22Rv1 (cell line): ENCODE data around the gene TTF2.

Source experiments
- H3K27ac ChIP-seq: fragments of 450-650 bp; 2 replicates; pipeline ENCODE4 v1.5.1; 2017
- ZFX ChIP-seq: fragments of 450-650 bp; IDR thresholded peaks from 2 replicates; pipeline ENCODE4 v1.6.1; 2017; ENCODE audit warnings: antibody characterized with exemption, borderline replicate concordance
- TF ChIP-seq, protein P1 (sequence below): fragments of 450-650 bp; IDR thresholded peaks from 2 replicates; pipeline ENCODE4 v1.5.1; 2017; ENCODE audit warnings: mild to moderate bottlenecking

Gene TTF2

DNA sequence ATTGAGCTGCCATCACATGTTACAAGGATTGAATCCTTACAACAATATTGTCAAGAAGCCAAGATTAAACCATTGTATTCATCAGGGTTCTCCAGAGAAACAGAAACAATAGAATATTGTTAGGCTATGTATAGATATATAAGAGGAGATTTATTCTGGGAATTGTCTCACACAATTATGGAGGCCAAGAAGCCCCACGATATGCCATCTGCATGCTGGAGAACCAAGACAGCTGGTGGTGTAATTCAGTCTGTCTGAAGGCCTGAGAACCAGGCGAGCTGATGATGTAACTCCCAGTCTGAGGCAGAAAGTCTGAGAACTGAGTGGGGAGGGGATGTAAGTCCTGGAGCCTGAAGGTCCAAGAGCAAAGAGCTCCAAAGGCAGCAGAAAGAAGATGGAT is 14.5 kb upstream of the TTF2 start:
- H3K27ac ChIP-seq = no peak overlapping the region
- TF ChIP-seq ZFX = no peak
- TF ChIP-seq, protein P1, sequence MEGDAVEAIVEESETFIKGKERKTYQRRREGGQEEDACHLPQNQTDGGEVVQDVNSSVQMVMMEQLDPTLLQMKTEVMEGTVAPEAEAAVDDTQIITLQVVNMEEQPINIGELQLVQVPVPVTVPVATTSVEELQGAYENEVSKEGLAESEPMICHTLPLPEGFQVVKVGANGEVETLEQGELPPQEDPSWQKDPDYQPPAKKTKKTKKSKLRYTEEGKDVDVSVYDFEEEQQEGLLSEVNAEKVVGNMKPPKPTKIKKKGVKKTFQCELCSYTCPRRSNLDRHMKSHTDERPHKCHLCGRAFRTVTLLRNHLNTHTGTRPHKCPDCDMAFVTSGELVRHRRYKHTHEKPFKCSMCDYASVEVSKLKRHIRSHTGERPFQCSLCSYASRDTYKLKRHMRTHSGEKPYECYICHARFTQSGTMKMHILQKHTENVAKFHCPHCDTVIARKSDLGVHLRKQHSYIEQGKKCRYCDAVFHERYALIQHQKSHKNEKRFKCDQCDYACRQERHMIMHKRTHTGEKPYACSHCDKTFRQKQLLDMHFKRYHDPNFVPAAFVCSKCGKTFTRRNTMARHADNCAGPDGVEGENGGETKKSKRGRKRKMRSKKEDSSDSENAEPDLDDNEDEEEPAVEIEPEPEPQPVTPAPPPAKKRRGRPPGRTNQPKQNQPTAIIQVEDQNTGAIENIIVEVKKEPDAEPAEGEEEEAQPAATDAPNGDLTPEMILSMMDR = no peak

DNA sequence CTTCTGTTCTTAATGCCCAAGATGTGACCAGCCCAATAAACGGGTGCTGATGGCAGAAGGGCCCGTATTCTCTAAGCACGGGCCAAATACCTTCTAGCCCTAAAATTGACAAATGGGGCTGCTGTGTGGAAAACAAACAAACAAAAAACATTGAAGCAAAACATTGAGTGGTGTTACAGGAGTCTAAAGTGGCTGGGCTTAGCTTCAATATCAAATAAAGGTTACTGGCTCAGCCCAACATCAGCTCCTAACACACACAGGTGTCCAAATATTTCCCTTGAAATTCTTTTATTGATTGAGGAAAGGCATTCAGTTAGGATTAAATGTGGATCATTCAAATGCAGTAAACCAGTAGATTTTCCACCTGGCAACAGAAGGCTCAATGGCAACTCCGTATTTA is 13.3 kb upstream of the TTF2 start:
- no peak overlapping the region for H3K27ac ChIP-seq
- TF ChIP-seq, protein P1 = no peak
- TF ChIP-seq ZFX = no peak

DNA sequence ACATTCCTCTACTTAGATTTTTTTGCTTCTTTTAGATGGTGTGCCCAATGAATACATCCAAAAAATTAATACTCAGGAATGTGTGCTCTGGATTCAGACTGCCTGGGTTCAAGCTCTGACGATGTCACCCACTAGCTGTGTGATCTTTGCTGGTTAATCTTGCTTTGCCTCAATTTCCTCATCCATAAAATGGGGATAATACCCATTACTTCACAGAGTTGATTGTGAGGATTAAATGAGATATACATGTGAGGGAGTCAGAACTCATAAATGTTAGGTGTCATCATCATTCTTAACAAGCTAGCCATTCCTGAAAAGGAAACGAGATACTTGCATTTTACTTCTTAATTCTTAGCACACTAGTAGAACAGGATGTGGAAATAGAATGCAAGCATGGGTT is 12.9 kb upstream of the TTF2 start:
- TF ChIP-seq ZFX = no peak
- TF ChIP-seq, protein P1 = no peak
- H3K27ac ChIP-seq = no peak overlapping the region

DNA sequence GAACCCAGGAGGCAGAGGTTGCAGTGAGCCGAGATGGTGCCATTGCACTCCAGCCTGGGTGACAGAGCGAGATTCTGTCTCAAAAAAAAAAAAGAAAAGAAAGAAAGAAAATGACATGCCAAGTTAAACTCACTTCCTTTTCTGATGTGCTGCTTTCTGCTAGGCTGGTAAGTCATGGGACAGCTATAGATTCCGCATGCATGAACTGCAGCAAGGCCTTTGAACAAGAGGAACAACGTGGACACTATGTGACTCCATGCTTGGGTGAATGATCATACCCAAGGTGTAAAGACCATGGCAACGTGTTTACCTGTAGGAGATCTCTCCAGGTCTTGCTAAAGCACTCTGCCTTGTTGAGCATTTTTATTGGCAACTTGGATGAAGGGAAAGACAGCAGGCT is 10.3 kb upstream of the TTF2 start:
- no peak overlapping the region for H3K27ac ChIP-seq
- TF ChIP-seq ZFX = no peak
- TF ChIP-seq, protein P1 = no peak

DNA sequence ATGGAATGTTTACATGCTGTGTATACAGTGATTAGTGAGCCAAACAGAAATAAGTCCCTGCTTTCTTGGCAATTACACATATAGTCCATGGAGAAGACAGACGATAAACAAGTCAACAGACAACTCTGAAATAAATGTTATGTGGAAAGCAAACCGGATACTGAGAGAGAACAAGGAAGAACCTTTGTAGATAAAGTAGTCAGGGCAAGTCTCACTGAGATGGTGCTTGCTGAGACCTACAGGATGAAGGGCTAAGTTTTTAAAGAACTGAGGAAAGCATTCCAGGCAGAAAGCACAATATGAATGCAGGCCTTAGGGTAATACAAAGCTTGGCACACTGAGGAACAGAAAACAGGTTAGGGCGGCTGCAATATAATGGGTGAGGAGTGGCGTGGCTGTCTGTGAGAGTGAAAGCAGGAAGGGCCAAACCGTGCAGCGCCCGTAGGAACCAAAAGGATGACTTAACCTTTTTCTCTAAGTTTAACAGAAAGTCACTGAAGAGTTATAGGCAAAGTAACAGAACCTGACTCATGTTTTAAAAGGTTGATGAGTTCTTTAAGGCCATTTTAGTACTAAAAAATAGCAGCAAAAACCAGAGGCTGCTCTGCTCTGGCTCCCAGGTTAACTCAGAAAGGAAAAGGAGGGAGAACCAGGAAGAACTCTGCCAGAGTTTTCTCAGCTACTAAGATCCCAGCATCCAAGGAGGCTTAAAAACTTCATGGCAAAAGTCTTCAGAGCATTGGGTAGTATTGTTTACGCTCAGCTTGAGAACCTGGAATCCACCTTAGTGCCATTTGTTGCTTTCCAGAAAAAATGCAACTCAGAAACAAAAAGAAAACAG is 8.7 kb upstream of the TTF2 start:
- TF ChIP-seq, protein P1 = no peak
- no peak for TF ChIP-seq ZFX
- H3K27ac ChIP-seq = no peak overlapping the region

DNA sequence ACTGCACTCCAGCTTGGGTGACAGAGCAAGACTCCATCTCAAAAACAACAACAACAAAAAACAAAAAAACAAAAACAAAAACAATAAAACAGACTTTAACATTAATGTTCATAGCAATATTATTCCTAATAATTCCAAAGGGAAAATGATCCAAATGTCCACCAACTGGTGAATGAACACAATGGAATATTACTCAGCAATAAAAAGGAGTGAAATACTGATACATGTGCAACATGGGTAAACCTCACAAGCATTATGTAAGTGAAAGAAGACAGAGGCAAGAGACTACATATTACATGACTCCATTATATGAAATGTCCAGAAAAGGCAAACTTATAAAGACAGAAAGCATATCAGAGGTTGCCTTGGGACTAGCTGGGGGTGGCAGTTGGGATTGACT is 6.1 kb upstream of the TTF2 start:
- TF ChIP-seq ZFX = no peak
- H3K27ac ChIP-seq = no peak overlapping the region

DNA sequence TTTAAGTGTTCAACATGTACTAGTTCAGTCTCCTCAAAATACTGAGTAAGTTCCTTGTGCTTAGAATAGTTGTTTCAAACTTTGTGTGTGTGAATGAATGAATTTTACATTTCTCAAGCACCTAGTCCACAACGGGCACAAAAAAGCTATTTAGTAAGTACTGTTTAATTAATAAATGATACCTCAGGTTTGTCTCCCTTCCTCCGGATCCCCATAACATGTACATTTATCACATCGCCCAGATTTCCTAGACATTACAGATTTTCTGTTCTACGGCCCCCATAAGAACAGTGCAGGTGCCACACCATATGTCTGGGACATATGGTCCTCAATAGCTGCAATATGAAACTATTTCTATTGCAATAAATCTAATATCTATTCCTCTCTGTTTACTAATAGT is 1.3 kb upstream of the TTF2 start:
- TF ChIP-seq, protein P1 = no peak
- no peak for TF ChIP-seq ZFX
- H3K27ac ChIP-seq = peak overlapping the region; percentile 99

DNA sequence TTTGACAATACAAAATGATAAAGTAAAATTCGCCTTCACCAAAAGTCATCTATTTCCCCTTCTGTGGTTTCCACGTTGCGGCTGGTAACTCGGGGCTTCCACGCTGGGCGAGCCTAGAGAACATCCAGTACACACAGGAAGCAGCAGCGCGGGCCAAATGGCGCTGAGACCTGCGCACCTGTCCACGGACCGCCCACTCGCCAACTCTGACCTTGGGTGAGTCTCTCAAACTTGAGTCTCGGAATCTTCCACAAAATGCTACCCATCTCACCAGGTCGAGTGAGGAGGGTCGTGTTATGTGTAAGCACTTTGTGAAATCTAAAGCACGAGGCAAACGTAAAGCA is 820 bp upstream of the TTF2 start:
- TF ChIP-seq, protein P1 = no peak
- TF ChIP-seq ZFX = no peak
- peak overlapping the region; percentile 99 for H3K27ac ChIP-seq
